A549 (cell line): ENCODE data around the gene BEND5. TPM values are rescaled to one million over a fixed set of nuclear protein-coding genes. Genes with fewer than 3 reads are reported as not detected.

ENCODE experiments used
- ATAC-seq, 2 experiments: fragments of 200-7000 bp in 1 of 2; fragments of >200 bp in 1 of 2; cut with Nextera tagmentation in 1 of 2; cut with Tn5 transposase in 1 of 2; 3 replicates each; pipeline versions ENCODE4 v1.8.0 to v1.9.1; 2018 to 2020; ENCODE audit warnings: mild to moderate bottlenecking in 1 of 2, moderate library complexity in 1 of 2
- CTCF ChIA-PET: fragments of 300-600 bp; sonication (Branson Sonifier 250); formaldehyde crosslinking; extraction: SDS; loops from one replicate; lab custom pipeline; 2021; ENCODE audit warnings: antibody characterized with exemption, inconsistent platforms; lab: Yijun Ruan, JAX
- POLR2A ChIA-PET: fragments of 350-600 bp; formaldehyde crosslinking; extraction: SDS; loops from one replicate; lab custom pipeline; 2021; ENCODE audit warnings: antibody characterized with exemption, inconsistent platforms; lab: Yijun Ruan, JAX
- DNase-seq, 2 experiments: peaks; one replicate each; pipeline versions ENCODE4 v3.0.0 to v3.0.0-alpha.2; 2011 to 2016; ENCODE audit warnings: low read depth in 1 of 2, low spot score in 1 of 2
- FAIRE-seq: peaks from 2 replicates; lab custom pipeline; 2011; peaks lifted over from hg19 to GRCh38; lab: Jason Lieb, UNC
- H3K27ac ChIP-seq, 2 experiments: fragments of >200 bp; sonication (Bioruptor Twin); formaldehyde crosslinking; 3 replicates each; pipeline ENCODE4 v1.5.1; 2016 to 2017
- H3K4me1 ChIP-seq: fragments of >200 bp; sonication (Bioruptor Twin); formaldehyde crosslinking; 3 replicates; pipeline ENCODE4 v1.6.1; 2016
- H3K4me2 ChIP-seq: fragments of >200 bp; sonication (Bioruptor Twin); formaldehyde crosslinking; 3 replicates; pipeline ENCODE4 v1.6.1; 2016
- H3K4me3 ChIP-seq: fragments of >200 bp; sonication (Bioruptor Twin); formaldehyde crosslinking; 3 replicates; pipeline ENCODE4 v1.5.1; 2016
- H3K9me3 ChIP-seq: fragments of >200 bp; sonication (Bioruptor Twin); formaldehyde crosslinking; 3 replicates; pipeline ENCODE4 v1.6.1; 2016
- CBX2 ChIP-seq: fragments of 200-600 bp; sonication (generic); IDR thresholded peaks from 2 replicates; pipeline ENCODE4 v1.6.1; 2016; ENCODE audit warnings: low read depth, mild to moderate bottlenecking, borderline replicate concordance
- CBX8 ChIP-seq: fragments of 200-600 bp; sonication (generic); IDR thresholded peaks from 2 replicates; pipeline ENCODE4 v1.6.1; 2016
- EHF ChIP-seq: fragments of 250-450 bp; sonication (Bioruptor Pico); IDR thresholded peaks from 2 replicates; pipeline ENCODE4 v1.5.0; 2020; ENCODE audit warnings: mild to moderate bottlenecking
- ESRRA ChIP-seq: fragments of 150-350 bp; IDR thresholded peaks from 2 replicates; pipeline ENCODE4 v1.6.1; 2014; ENCODE audit warnings: mild to moderate bottlenecking, low read length, borderline replicate concordance
- FOSB ChIP-seq: fragments of 250-450 bp; sonication (Bioruptor Pico); IDR thresholded peaks from 2 replicates; pipeline ENCODE4 v1.5.0; 2020; ENCODE audit warnings: mild to moderate bottlenecking, moderate library complexity
- FOXS1 ChIP-seq: fragments of 250-450 bp; sonication (Bioruptor Pico); IDR thresholded peaks from 2 replicates; pipeline ENCODE4 v1.5.0; 2020; ENCODE audit warnings: mild to moderate bottlenecking, moderate library complexity
- HEYL ChIP-seq: fragments of 250-450 bp; sonication (Bioruptor Pico); IDR thresholded peaks from 2 replicates; pipeline ENCODE4 v1.8.0; 2021; ENCODE audit warnings: mild to moderate bottlenecking, moderate library complexity
- HOXA7 ChIP-seq: fragments of 250-450 bp; sonication (Bioruptor Pico); IDR thresholded peaks from 2 replicates; pipeline ENCODE4 v1.5.0; 2020; ENCODE audit warnings: mild to moderate bottlenecking, moderate library complexity
- KDM1A ChIP-seq: fragments of 200-600 bp; sonication (generic); IDR thresholded peaks from 2 replicates; pipeline ENCODE4 v1.6.1; 2016; ENCODE audit warnings: low read depth, mild to moderate bottlenecking
- MAFK ChIP-seq: fragments of 450-650 bp; IDR thresholded peaks from 2 replicates; pipeline ENCODE4 v1.6.1; 2014; ENCODE audit not compliant: partially characterized antibody
- NR3C1 ChIP-seq: fragments of >200 bp; sonication (Bioruptor Twin); formaldehyde crosslinking; IDR thresholded peaks from 3 replicates; pipeline ENCODE4 v1.6.1; 2017
- RFX5 ChIP-seq: fragments of 450-650 bp; IDR thresholded peaks from 2 replicates; pipeline ENCODE4 v1.7.1; 2014; ENCODE audit warnings: antibody characterized with exemption, mild to moderate bottlenecking, moderate library complexity
- RNF2 ChIP-seq: fragments of 200-600 bp; sonication (generic); IDR thresholded peaks from 2 replicates; pipeline ENCODE4 v1.6.1; 2016; ENCODE audit warnings: low read depth, mild to moderate bottlenecking, antibody characterized with exemption, moderate library complexity, borderline replicate concordance
- SMC3 ChIP-seq: fragments of >200 bp; sonication (Bioruptor Twin); formaldehyde crosslinking; IDR thresholded peaks from 3 replicates; pipeline ENCODE4 v1.6.1; 2018; ENCODE audit warnings: inconsistent platforms
- SREBF2 ChIP-seq: fragments of 450-650 bp; IDR thresholded peaks from 2 replicates; pipeline ENCODE4 v1.6.1; 2014; ENCODE audit warnings: mild to moderate bottlenecking, moderate library complexity
- TP53 ChIP-seq: fragments of 250-450 bp; sonication (Bioruptor Pico); IDR thresholded peaks from 2 replicates; pipeline ENCODE4 v1.5.0; 2021; ENCODE audit warnings: mild to moderate bottlenecking, moderate library complexity
- WGBS: methylation state at CpG from one replicate; pipeline ENCODE4 v1.1.6; 2017; ENCODE audit errors: missing lambda C conversion rate; 5-methylcytosine and 5-hydroxymethylcytosine counted together
- polyA plus RNA-seq, 4 experiments: library from polyadenylated mRNA; depleted of rRNA in 3 of 4; stranded (reverse); fragments of >200 nt; fragmentation: RNase III in 1 of 4; extraction: RNeasy Plus Mini Kit Qiagen cat#74134 plus additional on column Dnase treatment in 1 of 4; gene quantifications; 2 replicates in 3 of 4; 3 replicates in 1 of 4; pipeline ENCODE4 v1.2.3, GENCODE V29; 2011 to 2017
- TF ChIP-seq, protein P1 (sequence below): fragments of 450-650 bp; IDR thresholded peaks from 2 replicates; pipeline ENCODE4 v1.6.1; 2014; ENCODE audit warnings: antibody characterized with exemption
- TF ChIP-seq, protein P2 (sequence below): IDR thresholded peaks from 2 replicates; pipeline ENCODE4 v1.6.1; 2012; ENCODE audit warnings: low read depth, borderline replicate concordance
- TF ChIP-seq, protein P3 (sequence below): IDR thresholded peaks from 2 replicates; pipeline ENCODE4 v1.6.1; 2012
- TF ChIP-seq, protein P4 (sequence below): fragments of 150-350 bp; IDR thresholded peaks from 2 replicates; pipeline ENCODE4 v1.6.1; 2014; ENCODE audit warnings: low read depth, mild to moderate bottlenecking, low read length

Gene BEND5
- polyA plus RNA-seq, 2 of the 4 experiments (the other 2 are of a cell fraction), result not detected

DNA sequence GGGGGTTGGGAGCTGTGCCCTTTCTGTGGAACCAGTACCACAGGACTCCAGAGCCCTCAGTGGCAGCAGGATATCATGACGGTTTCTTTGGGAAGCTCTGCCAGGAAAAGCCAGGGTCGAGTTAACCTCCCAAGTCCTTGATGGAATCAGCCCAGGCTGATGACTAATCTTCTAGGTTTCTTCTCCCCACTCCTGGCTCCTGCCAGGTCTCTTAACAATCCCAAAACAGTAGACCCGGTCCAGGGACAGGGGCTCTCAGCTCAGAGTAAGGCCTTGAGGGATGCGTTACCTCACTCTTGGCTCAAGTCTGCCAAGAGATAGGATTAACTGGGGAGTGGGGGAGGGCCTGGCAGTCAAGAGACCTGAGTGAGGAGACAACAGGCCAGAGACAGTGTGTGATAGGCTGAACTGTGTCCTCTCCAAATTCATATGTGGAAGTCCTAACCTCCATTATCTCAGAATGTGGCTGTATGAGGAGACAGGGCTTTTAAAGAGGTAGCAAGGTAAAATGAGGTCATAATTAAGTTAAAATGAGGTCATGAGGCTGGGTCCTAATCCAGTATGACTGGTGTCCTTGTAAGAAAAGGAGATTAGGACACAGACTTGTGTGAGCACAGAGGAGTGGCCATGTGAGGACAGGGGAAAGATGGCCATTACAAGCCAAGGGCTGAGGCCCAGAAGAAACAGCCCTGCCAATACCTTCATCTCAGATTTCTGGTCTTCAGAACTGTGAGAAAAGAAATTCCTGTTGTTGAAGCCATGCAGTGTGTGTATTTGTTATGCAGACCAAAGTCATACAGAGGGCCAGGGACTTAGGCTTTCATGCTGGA, 95.0 kb downstream of the BEND5 start:
- ATAC-seq, result no peak
- CTCF ChIA-PET, result interaction anchor here (0.7 to 1.3 kb wide), 2 partner anchors 234 to 719 kb away, joined by 3 read pairs; no protein-coding TSS in a partner anchor
- H3K27ac ChIP-seq, result no peak overlapping the region
- H3K9me3 ChIP-seq, result no peaks in the 10 kb centered on the region
- 55% methylated on average over 4 of the region's 4 CpGs for WGBS
- no peak for DNase-seq
- TF ChIP-seq, protein P1, sequence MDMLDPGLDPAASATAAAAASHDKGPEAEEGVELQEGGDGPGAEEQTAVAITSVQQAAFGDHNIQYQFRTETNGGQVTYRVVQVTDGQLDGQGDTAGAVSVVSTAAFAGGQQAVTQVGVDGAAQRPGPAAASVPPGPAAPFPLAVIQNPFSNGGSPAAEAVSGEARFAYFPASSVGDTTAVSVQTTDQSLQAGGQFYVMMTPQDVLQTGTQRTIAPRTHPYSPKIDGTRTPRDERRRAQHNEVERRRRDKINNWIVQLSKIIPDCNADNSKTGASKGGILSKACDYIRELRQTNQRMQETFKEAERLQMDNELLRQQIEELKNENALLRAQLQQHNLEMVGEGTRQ, result no peak
- TF ChIP-seq, protein P2, sequence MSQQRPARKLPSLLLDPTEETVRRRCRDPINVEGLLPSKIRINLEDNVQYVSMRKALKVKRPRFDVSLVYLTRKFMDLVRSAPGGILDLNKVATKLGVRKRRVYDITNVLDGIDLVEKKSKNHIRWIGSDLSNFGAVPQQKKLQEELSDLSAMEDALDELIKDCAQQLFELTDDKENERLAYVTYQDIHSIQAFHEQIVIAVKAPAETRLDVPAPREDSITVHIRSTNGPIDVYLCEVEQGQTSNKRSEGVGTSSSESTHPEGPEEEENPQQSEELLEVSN, result no peak
- TF ChIP-seq CBX8 (no peak), RNF2 (no peak), SMC3 (no peak), KDM1A (no peak), FOSB (no peak), EHF (CRISPR knock-in tag) (no peak), MAFK (no peak), TP53 (CRISPR knock-in tag) (no peak), SREBF2 (no peak), HOXA7 (CRISPR knock-in tag) (no peak), RFX5 (no peak), ESRRA (no peak), CBX2 (no peak), FOXS1 (no peak), HEYL (CRISPR knock-in tag) (no peak), NR3C1 (no peak)
- TF ChIP-seq, protein P3, sequence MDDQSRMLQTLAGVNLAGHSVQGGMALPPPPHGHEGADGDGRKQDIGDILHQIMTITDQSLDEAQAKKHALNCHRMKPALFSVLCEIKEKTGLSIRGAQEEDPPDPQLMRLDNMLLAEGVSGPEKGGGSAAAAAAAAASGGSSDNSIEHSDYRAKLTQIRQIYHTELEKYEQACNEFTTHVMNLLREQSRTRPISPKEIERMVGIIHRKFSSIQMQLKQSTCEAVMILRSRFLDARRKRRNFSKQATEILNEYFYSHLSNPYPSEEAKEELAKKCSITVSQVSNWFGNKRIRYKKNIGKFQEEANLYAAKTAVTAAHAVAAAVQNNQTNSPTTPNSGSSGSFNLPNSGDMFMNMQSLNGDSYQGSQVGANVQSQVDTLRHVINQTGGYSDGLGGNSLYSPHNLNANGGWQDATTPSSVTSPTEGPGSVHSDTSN, result no peak
- TF ChIP-seq, protein P4, sequence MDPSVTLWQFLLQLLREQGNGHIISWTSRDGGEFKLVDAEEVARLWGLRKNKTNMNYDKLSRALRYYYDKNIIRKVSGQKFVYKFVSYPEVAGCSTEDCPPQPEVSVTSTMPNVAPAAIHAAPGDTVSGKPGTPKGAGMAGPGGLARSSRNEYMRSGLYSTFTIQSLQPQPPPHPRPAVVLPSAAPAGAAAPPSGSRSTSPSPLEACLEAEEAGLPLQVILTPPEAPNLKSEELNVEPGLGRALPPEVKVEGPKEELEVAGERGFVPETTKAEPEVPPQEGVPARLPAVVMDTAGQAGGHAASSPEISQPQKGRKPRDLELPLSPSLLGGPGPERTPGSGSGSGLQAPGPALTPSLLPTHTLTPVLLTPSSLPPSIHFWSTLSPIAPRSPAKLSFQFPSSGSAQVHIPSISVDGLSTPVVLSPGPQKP, result no peak
- TF ChIP-seq, all 56 proteins: peak for 0
- Histone ChIP-seq H3K4me3 (no peak overlapping the region), H3K4me2 (no peak overlapping the region), H3K4me1 (no peaks in the 10 kb centered on the region)
- POLR2A ChIA-PET, result no interaction called here
- no peak for FAIRE-seq

DNA sequence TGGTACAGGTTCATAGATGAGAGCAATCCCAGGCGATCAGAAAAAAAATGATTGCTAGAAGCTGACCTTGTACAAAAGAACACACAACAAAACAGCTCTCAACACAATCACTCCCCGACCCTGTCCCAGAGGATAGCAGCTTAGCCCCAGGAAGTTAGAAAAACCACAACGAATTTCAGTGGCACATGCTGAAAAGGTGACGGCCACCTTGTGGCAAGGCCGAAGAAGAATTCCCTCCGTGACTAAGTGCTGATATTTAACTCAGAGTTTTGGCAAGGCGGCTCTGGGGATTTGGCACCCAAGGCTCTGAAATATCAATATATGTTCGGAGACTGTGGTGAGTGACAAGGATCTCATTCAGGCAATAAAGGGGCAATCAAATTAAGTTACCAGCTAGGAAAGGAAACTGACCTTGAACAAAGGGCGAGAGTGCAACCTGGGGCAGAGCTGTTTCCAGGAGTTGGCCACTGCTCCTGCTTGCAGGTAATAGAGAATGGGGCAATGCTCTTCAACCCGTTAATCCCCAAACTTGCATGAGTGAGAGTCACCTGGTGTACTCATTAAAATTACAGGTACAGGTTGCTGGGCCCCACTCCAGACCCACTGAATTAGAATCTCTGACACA, 96.2 kb downstream of the BEND5 start:
- ATAC-seq (no peak), DNase-seq (no peak)
- H3K27ac ChIP-seq, result no peak overlapping the region
- no peaks in the 10 kb centered on the region for H3K4me1 ChIP-seq
- no peak overlapping the region for H3K4me3 ChIP-seq
- TF ChIP-seq, protein P1, result no peak
- TF ChIP-seq, all 56 proteins: peak for 0
- no peaks in the 10 kb centered on the region for H3K9me3 ChIP-seq
- WGBS, result 45% methylated on average over 10 of the region's 10 CpGs
- no peak for FAIRE-seq
- CTCF ChIA-PET, result interaction anchor here (1.3 to 2.8 kb wide), 2 partner anchors 16 to 235 kb away, joined by 3 to 10 read pairs; no protein-coding TSS in a partner anchor
- POLR2A ChIA-PET, result no interaction called here
- H3K4me2 ChIP-seq, result no peak overlapping the region
